ENCODE data around the gene CD9. TPM values are rescaled to one million over a fixed set of nuclear protein-coding genes. Genes with fewer than 3 reads are reported as not detected.
"Not testable (repeated sequence)": the region's sequence is repeated elsewhere in the genome, so short reads cannot be mapped to it uniquely, and the experiment has no call there.

Gene CD9
- total and polyA plus RNA-seq, 2 donors (not counting 1 experiment from before 2014, with no cell fraction given): 7.2 to 12.8 TPM

GRCh38 chr12:6160049-6160649, 40.1 kb upstream of the CD9 start:
- H3K27ac ChIP-seq (ENCODE audit: low read length in 2 of 2); POLR2A ChIA-PET; H3K9me3 Mint-ChIP-seq (ENCODE audit: insufficient read depth); CTCF ChIA-PET; H3K4me1 ChIP-seq (ENCODE audit: control insufficient read depth in 2 of 2, insufficient read depth in 2 of 2, low read length in 2 of 2); H3K36me3 ChIP-seq (replicated peaks in 1 of 2; ENCODE audit: control extremely low read depth in 1 of 2, control insufficient read depth in 1 of 2, extremely low read depth in 1 of 2, insufficient read depth in 2 of 2, low read length in 1 of 2); DNase-seq; H3K9me3 ChIP-seq (ENCODE audit: control extremely low read depth in 1 of 3, control insufficient read depth in 2 of 3, insufficient read depth in 1 of 3, low read length in 2 of 3); H3K4me2 ChIP-seq (replicated peaks; ENCODE audit: low read depth, low read length, poor library complexity, severe bottlenecking); H4K20me1 ChIP-seq (ENCODE audit: control insufficient read depth, insufficient read depth, low read length, poor library complexity, severe bottlenecking); H3K79me2 ChIP-seq (ENCODE audit: control insufficient read depth, insufficient read depth, low read length); H3K27me3 ChIP-seq (replicated peaks in 1 of 4; ENCODE audit: control extremely low read depth in 1 of 4, control insufficient read depth in 3 of 4, insufficient read depth in 4 of 4, low read length in 3 of 4); H3K9ac ChIP-seq (ENCODE audit: low read length); H3K27ac Mint-ChIP-seq; H3K4me3 Mint-ChIP-seq; H3K4me1 Mint-ChIP-seq; H3K4me3 ChIP-seq (ENCODE audit: control extremely low read depth in 1 of 5, extremely low read depth in 1 of 5, insufficient read depth in 1 of 5, low read depth in 2 of 5, low read length in 4 of 5); H2AFZ ChIP-seq (ENCODE audit: insufficient read depth, low read depth, low read length, poor library complexity, severe bottlenecking); ATAC-seq (ENCODE audit: low read depth); intact Hi-C loops (cut with micrococcal nuclease): not testable (repeated sequence)
- WGBS (ENCODE audit: insufficient coverage): 76% methylated on average over 19 of the region's 19 CpGs
- H3K27me3 Mint-ChIP-seq: peaks cover 22% of the 10 kb centered on the region

GRCh38 chr12:6161124-6161882, 38.9 kb upstream of the CD9 start:
- H3K27me3 Mint-ChIP-seq: peaks cover 22% of the 10 kb centered on the region
- no peak overlapping the region for H3K9ac ChIP-seq (ENCODE audit: low read length)
- H3K27me3 ChIP-seq (replicated peaks in 1 of 4; ENCODE audit: control extremely low read depth in 1 of 4, control insufficient read depth in 3 of 4, insufficient read depth in 4 of 4, low read length in 3 of 4): no peaks in the 10 kb centered on the region
- CTCF ChIA-PET: no interaction called here
- DNase-seq (no peak), ATAC-seq (ENCODE audit: low read depth) (no peak)
- H3K9me3 ChIP-seq (ENCODE audit: control extremely low read depth in 1 of 3, control insufficient read depth in 2 of 3, insufficient read depth in 1 of 3, low read length in 2 of 3): peaks cover 0 to under 1% (median 0%) of the 10 kb centered on the region in 3 donors
- H3K4me3 ChIP-seq (ENCODE audit: control extremely low read depth in 1 of 5, extremely low read depth in 1 of 5, insufficient read depth in 1 of 5, low read depth in 2 of 5, low read length in 4 of 5): no peak overlapping the region
- no peaks in the 10 kb centered on the region for H4K20me1 ChIP-seq (ENCODE audit: control insufficient read depth, insufficient read depth, low read length, poor library complexity, severe bottlenecking)
- H2AFZ ChIP-seq (ENCODE audit: insufficient read depth, low read depth, low read length, poor library complexity, severe bottlenecking): no peak overlapping the region
- no peak overlapping the region for H3K27ac Mint-ChIP-seq
- no peaks in the 10 kb centered on the region for H3K36me3 ChIP-seq (replicated peaks in 1 of 2; ENCODE audit: control extremely low read depth in 1 of 2, control insufficient read depth in 1 of 2, extremely low read depth in 1 of 2, insufficient read depth in 2 of 2, low read length in 1 of 2)
- intact Hi-C loops (cut with micrococcal nuclease): no loop called here
- POLR2A ChIA-PET: interaction anchor here (0.7 kb wide), 1 partner anchor 125 kb away, joined by 5 read pairs; no protein-coding TSS in a partner anchor
- no peaks in the 10 kb centered on the region for H3K79me2 ChIP-seq (ENCODE audit: control insufficient read depth, insufficient read depth, low read length)
- H3K9me3 Mint-ChIP-seq (ENCODE audit: insufficient read depth): no peaks in the 10 kb centered on the region
- no peak overlapping the region for H3K4me3 Mint-ChIP-seq
- H3K4me1 Mint-ChIP-seq: peaks cover 3% of the 10 kb centered on the region
- no peak overlapping the region for H3K4me2 ChIP-seq (replicated peaks; ENCODE audit: low read depth, low read length, poor library complexity, severe bottlenecking)
- 74% methylated on average over 3 of the region's 16 CpGs for WGBS (ENCODE audit: insufficient coverage)
- TF ChIP-seq EZH2 (IDR thresholded peaks at IDR 0.05; ENCODE audit: borderline replicate concordance, insufficient read depth, low read depth, low read length, poor library complexity, severe bottlenecking) (no peak), CTCF (IDR thresholded peaks at IDR 0.05) (no peak)
- no peaks in the 10 kb centered on the region for H3K4me1 ChIP-seq (ENCODE audit: control insufficient read depth in 2 of 2, insufficient read depth in 2 of 2, low read length in 2 of 2)
- H3K27ac ChIP-seq (ENCODE audit: low read length in 2 of 2): no peak overlapping the region

Measured in B cell (primary cell).